NB4 (cell line): ENCODE results near the gene PIK3AP1.

Experiments
- DNase-seq: peaks from one replicate; pipeline ENCODE4 v3.0.0; 2010; ENCODE audit warnings: low read depth
- H3K4me3 ChIP-seq: one replicate; pipeline ENCODE4 v1.5.1; 2011; ENCODE audit warnings: mild to moderate bottlenecking, low read depth, low read length, moderate library complexity
- CTCF ChIP-seq: IDR thresholded peaks from one replicate; pipeline ENCODE4 v1.5.1; 2012; ENCODE audit warnings: low read depth, low read length
- MAX ChIP-seq: IDR thresholded peaks from 2 replicates; pipeline ENCODE4 v1.6.1; 2011; ENCODE audit warnings: low read depth, low read length
- MYC ChIP-seq: IDR thresholded peaks from 2 replicates; pipeline ENCODE4 v1.6.1; 2011; ENCODE audit warnings: low read depth, low read length
- POLR2A ChIP-seq: IDR thresholded peaks from 2 replicates; pipeline ENCODE4 v1.6.1; 2011; ENCODE audit warnings: mild to moderate bottlenecking; ENCODE audit not compliant: insufficient read length; ENCODE audit errors: extremely low read depth

Gene PIK3AP1

GRCh38 chr10:96655461-96656197 lies 64.7 kb downstream of the PIK3AP1 start:
- DNase-seq: peak; percentile 81
- no peak for TF ChIP-seq CTCF
- TF ChIP-seq MAX: no peak
- no peak for TF ChIP-seq MYC
- TF ChIP-seq POLR2A: no peak
- peak overlapping the region; percentile 52 for H3K4me3 ChIP-seq

- no peak overlapping the region for H3K4me3 ChIP-seq
- peak; percentile 95 for DNase-seq
- TF ChIP-seq POLR2A (no peak), MYC (peak; percentile 65; the same call in 1 of the 2 replicates), MAX (peak; percentile 73; the same call in 1 of the 2 replicates)
Measured at GRCh38 chr10:96651998-96652431, 68.3 kb downstream of the PIK3AP1 start.

GRCh38 chr10:96650958-96651357 lies 69.4 kb downstream of the PIK3AP1 start:
- TF ChIP-seq CTCF: no peak
- TF ChIP-seq POLR2A: no peak
- TF ChIP-seq MAX: no peak
- no peak for TF ChIP-seq MYC

GRCh38 chr10:96648297-96648696 lies 72.0 kb downstream of the PIK3AP1 start:
- no peak overlapping the region for H3K4me3 ChIP-seq
- no peak for TF ChIP-seq MAX
- no peak for TF ChIP-seq CTCF
- TF ChIP-seq MYC: no peak
- no peak for TF ChIP-seq POLR2A
- no peak for DNase-seq

More at GRCh38 chr10:96650958-96651357, 69.4 kb downstream of the PIK3AP1 start:
- no peak overlapping the region for H3K4me3 ChIP-seq
- no peak for DNase-seq

- no peak for TF ChIP-seq MAX
Measured at GRCh38 chr10:96647466-96647865, 72.8 kb downstream of the PIK3AP1 start.

GRCh38 chr10:96646751-96647166 lies 73.6 kb downstream of the PIK3AP1 start:
- H3K4me3 ChIP-seq: no peak overlapping the region
- TF ChIP-seq MAX (no peak), CTCF (no peak), MYC (no peak), POLR2A (no peak)
- DNase-seq: peak; percentile 59

More at GRCh38 chr10:96647466-96647865, 72.8 kb downstream of the PIK3AP1 start:
- H3K4me3 ChIP-seq: no peak overlapping the region
- DNase-seq: no peak
